GM18511 (cell line): Measurements from ENCODE around the gene DRD2.
"Not testable (repeated sequence)": the region's sequence is repeated elsewhere in the genome, so short reads cannot be mapped to it uniquely, and the experiment has no call there.

Source experiments
- ATAC-seq: cut with Tn5 transposase; IDR thresholded peaks from one replicate; pipeline ENCODE4 v1.9.1; 2021; ENCODE audit warnings: mild to moderate bottlenecking, moderate library complexity; ENCODE audit not compliant: unreplicated experiment

Gene DRD2

GRCh38 chr11:113475160-113475761, at the start of gene DRD2:
Gene DRD2 (minus strand): TSS chr11:113475398. CDS start chr11:113424651, 50,747 bp downstream.
- ATAC-seq = no peak

DNA sequence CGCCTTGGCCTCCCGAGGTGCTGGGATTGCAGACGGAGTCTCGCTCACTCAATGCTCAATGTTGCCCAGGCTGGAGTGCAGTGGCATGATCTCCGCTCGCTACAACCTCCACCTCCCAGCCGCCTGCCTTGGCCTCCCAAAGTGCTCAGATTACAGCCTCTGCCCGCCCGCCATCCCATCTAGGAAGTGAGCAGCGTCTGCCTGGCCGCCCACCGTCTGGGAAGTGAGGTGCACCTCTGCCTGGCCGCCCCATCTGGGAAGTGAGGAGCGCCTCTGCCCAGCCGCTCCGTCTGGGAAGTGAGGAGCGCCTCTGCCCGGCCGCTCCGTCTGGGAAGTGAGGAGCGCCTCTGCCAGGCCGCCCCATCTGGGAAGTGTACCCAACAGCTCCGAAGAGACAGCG, 48.7 kb upstream of the DRD2 start:
- ATAC-seq = not testable (repeated sequence)

GRCh38 chr11:113521737-113522517, 46.7 kb upstream of the DRD2 start:
- no peak for ATAC-seq

GRCh38 chr11:113519989-113520613, 44.9 kb upstream of the DRD2 start:
- ATAC-seq = no peak

GRCh38 chr11:113518716-113519495, 43.7 kb upstream of the DRD2 start:
- no peak for ATAC-seq

DNA sequence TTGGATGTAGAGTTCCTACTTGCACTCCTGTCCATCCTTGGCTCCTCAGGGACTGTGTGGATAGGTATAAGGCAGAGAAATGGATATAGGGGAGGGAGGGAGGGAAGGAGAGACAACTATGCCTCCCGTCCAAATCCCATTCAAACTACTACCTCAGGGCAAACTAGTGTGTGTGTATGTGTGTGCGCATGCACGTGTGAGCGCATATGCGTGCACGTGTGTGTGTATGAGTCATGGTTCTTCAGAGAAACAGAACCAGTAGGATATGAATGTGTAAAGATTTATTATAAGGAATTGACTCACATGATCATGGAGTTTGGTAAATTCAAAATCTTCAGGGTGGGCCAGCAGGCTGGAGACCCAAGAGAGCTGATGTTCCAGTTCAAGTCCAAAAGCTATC, 42.2 kb upstream of the DRD2 start:
- no peak for ATAC-seq

GRCh38 chr11:113514856-113515255, 39.7 kb upstream of the DRD2 start:
- ATAC-seq = no peak

DNA sequence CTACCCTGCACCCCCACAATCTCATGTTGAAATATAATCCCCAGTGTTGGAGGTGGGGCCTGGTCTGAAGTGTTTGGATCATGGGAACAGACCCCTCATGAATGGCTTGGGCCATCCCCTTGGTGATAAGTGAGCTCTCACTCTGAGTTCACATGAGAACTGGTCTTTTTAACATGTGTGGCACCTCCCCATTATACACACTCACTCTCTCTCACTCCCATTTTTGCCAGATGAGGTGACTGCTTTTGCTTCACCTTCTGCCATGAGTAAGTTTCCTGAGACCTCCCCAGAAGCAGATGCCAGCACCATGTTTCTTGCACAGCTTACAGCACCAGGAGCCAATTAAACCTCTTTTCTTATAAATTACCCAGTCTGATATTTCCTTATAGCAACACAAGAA, 32.1 kb upstream of the DRD2 start:
- no peak for ATAC-seq

DNA sequence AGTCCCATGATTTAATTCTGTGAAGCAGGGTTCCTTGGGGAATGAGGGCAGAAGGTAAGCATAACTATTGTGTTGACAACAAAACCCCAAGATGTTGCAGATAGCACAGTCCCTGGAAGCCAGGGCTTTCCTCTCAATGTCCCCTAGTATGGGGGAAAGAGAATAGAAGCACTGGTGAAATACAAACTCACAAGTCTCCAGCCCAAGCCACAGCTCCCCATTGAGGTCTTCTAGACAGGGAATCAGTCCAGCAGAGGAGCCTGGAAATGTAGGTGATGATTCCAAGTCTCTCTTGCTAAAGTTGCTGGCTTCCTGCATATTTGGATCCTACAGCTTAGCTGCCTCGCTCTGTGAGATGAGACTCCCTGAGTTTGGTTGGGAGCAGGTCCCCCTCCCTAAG, 31.7 kb upstream of the DRD2 start:
- no peak for ATAC-seq

DNA sequence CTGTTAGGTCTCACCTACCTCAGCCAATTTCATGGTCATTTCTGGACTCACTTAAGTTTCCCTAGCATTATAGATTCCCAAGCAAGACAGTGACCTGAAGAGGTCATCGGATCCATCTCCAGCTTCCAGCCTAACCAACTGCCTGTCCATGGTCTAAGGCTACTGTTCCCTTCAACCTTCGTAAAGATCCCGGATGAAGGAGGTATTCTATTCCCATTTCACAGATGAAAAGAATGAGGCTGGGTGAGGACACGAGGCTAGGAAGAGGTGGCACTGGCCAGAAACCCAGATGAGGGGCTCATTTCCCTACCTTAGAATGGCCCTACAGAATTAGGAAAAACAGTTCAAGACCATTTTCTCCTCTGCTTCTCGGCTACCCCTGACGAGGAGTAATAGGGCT, 31.3 kb upstream of the DRD2 start:
- ATAC-seq = no peak

DNA sequence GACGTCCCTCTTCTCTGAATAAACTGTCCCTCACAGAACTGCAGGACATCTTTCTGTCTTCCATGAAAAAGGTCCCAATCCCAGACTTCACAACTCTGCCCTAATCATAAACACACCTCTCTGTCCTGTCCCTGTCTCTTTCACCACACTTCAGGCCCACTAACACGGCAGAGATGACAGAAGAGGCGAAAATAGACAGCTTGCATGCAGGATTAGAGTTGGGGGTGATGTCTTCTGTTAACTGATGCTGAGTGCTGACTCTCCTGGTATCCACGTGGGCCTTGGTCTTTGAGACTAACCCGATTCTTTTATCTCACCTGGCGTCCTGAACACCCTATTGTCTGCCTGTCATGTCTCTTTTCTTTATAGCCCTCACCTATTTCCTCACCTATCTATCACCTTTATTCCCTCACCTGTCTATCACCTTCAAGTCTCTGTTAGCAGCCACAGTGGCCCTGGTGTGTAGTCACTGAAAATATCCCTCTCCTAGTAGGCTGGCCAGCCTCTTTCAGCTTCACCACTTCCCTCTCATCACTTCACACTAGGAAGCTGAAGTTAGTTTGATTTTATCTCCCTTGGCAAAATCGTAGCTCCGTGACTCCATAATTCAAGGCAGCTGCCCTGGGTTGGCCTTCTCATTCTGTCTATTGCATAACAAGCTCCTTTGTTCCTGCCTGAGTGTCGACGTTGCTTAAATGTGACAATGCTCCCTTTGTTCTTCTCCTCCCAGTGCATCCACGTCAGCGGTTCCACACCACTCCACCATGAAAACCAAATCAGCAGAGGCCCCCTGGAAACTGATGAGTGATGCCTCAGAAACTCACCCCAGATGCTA, 30.6 kb upstream of the DRD2 start:
- no peak for ATAC-seq

- ATAC-seq = no peak
Observed at GRCh38 chr11:113505046-113505445, 29.8 kb upstream of the DRD2 start.

GRCh38 chr11:113504586-113504985, 29.4 kb upstream of the DRD2 start:
- no peak for ATAC-seq

DNA sequence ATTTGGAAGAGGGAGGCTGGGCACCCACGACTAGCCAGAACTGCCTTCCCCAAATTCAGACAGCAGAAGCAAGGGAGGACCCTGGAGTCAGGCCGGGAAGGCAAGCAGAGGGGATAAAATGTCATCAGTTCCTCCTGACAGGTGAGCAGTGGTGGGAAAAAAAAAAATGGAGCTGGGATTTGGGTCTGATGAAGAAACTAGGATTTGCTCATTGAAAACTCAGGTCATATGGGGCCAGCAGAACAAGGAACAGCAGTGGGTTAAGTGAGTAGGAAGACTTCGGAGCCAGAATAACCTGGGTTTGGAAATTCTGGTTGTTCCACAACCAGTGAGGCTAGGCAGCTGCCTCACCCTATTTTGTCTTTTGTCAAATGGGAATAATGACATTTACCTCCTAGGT, 28.9 kb upstream of the DRD2 start:
- ATAC-seq = no peak

GRCh38 chr11:113497066-113497910, 22.1 kb upstream of the DRD2 start:
- ATAC-seq = no peak

GRCh38 chr11:113496026-113496651, 20.9 kb upstream of the DRD2 start:
- no peak for ATAC-seq

GRCh38 chr11:113494021-113494420, 18.8 kb upstream of the DRD2 start:
- no peak for ATAC-seq

DNA sequence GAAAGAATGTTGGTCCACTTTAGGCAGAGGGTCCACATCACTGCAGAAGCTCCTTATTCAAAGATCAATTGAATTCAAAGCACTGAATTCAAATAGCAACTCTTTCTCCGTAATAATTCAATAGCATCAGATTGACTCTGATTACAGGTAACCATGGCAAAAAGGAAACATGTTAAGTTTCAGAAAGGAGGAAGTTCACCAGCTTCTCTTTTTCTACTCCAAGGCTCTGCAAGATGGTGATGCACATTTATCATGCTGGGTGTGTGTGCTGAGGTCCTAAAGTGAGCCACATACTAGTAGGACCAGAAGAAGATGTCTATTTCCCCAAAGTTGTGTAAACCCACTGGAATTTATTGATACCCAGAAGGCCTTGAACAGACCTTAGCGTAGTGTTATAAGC, 18.0 kb upstream of the DRD2 start:
- ATAC-seq = no peak

DNA sequence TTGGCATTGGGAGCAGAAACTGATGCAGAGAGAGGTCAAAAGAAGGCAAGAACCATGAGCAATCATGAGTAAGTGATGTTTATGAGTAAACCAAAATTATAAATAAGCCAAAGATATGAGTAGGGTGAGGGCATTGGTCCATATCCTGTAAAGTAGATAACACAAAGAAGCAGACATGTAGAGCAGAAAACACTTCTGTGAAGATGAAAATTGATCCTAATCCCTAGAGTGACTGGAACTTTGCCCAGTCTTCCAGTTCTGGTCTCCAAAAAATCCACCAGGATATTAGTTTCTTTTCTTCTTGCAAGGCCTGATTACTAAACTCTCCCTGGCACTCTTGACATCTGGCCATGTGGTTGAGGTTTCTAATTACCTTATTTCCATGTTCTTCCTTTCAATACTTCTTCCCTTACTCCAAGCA, 13.7 kb upstream of the DRD2 start:
- no peak for ATAC-seq
